Fibroblast of skin of abdomen (primary cell): ENCODE data around the gene PFN3. TPM values are rescaled to one million over a fixed set of nuclear protein-coding genes. Genes with fewer than 3 reads are reported as not detected.
A peak's percentile ranks its signal among the peaks of the same experiment; 100 is the strongest.

ENCODE experiments used
- DNase-seq: peaks from one replicate; pipeline ENCODE4 v3.0.0-alpha.2; 2013
- polyA plus RNA-seq, 2 experiments: library from polyadenylated mRNA; unstranded; fragments of 120-200 nt; gene quantifications; one replicate each; pipeline ENCODE4 v1.2.1, GENCODE V29; 2013; ENCODE audit not compliant: insufficient read length in 2 of 2

Gene PFN3, protein sequence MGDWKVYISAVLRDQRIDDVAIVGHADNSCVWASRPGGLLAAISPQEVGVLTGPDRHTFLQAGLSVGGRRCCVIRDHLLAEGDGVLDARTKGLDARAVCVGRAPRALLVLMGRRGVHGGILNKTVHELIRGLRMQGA
- polyA plus RNA-seq (2013, experiment 1 of 2; ENCODE audit: insufficient read length) = not detected
- polyA plus RNA-seq (2013, experiment 2 of 2; ENCODE audit: insufficient read length) = not detected

DNA sequence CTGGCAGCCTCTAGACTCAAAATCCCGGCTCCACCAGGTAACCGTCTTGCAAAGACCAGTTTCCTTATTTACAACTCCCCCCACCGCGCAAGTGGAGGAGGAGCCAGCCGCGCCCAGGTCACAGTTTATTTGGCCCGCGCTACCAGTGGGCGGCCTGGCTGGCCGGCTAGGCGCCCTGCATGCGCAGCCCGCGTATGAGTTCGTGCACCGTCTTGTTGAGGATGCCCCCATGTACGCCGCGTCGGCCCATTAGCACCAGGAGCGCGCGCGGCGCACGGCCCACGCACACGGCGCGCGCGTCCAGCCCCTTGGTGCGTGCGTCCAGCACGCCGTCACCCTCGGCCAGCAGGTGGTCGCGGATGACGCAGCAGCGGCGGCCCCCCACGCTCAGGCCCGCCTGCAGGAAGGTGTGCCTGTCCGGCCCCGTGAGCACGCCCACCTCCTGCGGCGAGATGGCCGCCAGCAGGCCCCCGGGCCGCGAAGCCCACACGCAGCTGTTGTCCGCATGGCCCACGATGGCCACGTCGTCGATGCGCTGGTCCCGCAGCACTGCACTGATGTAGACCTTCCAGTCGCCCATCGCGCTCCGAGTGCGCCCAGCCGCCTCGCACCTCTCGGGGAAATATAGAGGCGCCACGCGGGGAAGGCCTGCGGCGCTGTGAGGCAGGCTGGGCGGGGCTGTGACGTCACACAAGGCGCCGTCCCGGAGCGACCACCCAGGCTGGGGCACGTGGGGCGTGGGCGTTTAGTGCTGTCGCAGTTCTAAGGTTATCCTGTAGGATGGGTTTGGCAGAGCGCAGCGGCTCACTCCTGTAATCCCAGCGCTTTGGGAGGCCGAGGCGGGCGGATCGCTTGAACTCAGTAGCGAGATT lies at the start of gene PFN3:
Gene PFN3 (minus strand): TSS at position 665 of the 872 bp plus-strand sequence. CDS start 85 bp downstream, at position 580.
- peak; percentile 42 for DNase-seq

DNA sequence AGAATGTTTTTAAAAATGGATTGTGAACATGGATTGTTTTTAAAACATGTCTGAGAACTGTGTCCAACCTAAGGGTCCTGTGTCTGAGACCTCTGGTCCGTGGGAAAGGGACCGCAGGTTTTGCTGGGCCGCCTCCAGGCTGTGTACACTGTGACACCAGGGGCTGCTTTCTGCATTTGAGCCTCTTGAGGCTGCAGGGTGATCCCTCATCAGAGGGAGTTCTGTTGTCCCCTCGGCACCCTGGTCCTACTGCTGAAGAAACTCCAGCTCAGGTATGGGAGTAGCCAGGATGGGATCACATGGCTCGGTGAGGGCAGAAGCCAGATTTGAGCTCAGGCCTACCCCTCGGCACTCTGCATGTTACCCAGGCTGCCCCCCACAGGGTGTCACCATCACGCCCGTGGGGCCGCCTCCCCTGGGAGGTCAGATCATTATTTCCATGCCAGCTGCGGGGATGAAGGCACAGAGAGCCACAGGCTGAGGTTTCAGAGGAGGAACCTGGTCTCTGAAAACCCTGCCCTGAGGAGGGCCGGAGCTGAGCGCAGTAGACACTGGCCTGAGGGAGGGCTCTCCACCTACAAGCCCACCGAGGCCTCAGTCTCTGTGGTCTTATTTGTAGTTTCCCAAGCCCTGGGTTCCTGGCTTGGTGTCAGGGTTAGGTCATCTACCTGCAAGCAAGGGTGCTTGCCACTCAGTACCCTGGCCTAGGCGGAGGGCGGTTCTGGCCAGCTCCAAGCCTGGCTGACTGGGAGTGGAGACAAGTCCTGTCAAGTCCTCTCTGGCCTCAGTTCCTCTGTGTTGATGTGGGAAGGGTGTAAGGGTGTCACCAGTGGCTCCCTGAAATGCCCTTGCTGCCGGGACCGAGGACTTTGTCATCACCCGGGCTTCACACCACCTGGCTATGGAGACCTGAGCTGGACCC lies 48.9 kb upstream of the PFN3 start:
- DNase-seq = no peak

DNA sequence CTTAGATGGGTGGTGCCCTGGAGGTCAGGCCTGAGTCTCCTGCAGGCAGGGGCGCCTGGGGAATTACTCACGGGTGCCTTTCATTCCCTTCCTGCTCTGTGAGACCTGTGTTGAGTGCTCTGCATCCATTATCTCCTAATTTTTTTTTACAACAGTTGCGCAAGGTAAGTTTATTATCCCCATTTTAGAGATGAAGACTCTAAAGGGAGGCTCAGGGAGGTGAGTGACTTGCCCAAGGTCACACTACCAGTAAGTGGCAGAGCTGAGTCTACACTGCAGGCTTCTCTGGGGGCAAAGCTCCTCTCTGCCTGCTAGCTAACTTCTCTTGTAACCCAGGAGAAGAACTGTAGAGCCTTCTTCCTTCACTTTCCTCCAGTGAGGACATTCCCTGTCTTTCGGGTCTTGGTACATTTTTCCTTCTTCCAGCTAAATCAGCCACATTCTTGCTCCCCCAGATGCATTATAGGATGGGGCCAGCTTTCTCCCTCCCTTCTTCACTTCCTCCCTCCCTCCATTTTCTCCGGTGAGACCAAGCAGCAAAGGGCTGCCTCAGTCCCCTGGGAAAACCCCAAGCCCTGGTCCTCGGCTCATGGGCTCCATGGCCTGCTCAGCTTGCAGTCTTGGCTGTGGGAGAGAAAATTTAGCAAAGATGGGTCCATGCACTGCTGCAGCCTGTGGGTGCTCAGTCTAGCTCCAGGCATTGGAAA lies 47.9 kb upstream of the PFN3 start:
- DNase-seq = no peak

DNA sequence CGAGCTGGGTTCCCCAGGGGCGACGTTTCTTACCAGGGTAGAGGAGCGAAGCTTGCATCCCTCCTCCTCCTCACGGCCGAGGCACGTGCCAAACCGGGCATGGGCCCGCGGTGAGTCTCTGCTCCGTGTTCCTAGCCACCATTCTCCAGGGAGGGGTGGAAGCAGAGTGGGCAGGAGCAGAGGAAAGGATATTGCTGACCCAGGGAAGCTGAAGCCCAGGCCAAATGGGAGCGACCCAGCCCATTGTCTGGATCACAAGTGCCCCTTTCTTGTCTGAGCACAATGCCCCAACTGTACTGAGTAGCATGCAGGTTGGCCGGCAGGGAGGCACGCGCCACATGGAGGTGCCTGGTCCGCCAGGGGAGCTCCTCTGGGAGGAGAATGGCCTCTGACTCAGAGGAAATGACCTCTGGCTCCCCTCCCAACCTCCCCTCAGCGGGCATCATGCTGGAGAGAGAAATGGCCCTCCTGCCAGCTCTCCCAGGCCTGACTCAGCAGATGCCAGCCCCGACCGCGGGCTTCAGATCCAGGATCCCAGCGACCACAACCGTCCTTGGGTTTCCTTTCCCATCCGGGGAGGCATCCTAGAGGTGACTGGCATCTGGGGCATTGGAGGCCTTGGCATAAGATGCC lies 47.3 kb upstream of the PFN3 start:
- peak; percentile 42 for DNase-seq

DNA sequence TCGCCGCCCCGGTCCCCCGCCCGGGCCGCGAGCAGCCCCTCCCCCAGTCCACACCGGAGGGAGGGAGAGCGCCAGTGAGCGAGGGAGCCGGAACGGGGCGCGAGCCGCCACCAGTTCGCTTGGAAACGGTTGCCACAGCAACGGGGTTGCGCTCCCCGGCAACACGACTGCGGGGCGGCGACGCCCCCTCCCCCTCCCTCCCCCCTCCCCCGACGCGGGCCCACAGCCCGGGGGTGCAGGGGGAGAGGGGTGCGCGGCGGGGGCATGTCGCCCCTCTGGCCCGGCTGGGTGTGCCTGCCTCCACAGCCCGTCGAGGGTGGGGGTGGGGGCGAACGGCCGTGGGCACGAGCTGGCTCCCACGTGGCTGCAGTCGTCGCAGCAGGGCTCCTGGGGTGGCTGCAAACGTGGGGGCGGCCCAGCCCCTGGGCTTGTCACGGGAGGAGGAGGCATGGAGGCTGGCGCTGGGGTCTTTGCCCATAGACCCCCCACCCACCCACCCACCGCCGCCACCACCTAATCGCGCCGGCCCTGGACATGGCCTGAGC lies 46.7 kb upstream of the PFN3 start:
- peak; percentile 36 for DNase-seq

DNA sequence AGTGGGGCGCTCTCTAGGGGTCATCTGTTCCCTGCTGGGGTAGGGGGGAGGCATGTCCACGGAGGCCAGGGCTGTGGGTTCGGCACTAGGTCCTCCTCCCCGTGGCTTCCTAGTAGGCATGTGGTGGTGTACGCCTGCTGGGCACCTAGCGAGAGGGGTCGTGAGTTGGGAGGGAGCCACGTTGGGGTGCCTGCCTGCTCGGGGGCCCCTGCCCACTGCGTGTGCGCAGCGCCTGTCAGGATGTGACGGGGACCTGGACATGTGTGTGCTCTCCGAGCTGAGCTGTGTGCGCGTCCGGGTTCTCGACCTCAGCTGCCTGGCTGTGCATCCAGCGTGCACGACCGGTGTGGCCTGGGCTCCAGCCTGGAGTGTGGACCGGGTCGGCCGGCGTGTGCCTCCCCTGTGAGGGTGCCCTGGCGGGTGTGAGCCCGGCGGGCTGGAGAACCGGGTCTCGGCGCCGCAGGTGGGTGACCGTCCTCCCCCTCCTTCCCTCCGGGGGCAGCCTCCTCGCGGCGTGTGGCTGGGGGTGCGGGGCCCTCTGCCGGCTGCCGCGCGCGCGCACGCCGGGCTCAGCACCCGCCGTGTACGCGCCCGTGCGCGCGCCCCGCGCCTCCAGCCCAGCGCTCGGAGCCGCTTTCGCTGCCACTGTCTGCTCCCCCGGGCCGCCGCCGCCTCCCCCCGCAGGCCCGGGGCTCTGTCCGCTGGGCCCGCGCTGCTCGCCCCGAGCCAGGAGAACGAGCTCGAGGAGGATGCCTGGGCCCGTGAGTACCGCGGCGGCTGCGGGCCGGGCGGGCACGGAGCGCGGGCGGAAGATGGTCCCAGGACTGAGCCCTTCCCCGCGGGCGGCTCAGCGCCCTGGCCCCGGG lies 46.0 kb upstream of the PFN3 start, which contains the start of gene PRR7:
Gene PRR7 (plus strand): TSS at position 615 of the 866 bp plus-strand sequence. CDS start 8,254 bp downstream, outside the sequence.
- DNase-seq = peak; percentile 73

DNA sequence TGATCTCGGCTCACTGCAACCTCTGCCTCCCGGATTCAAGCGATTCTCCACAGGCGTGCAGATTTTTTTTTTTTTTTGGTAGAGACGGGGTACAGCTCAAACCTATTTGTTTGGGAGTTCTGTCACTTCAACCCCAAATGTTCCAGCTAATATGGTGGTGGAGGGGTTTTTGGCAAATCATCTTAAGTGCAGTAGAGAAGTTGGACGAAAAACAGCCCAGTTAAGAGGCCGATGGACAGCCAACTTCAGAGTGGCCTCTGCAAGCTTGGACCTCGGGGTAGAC lies 45.4 kb upstream of the PFN3 start:
- DNase-seq = no peak

DNA sequence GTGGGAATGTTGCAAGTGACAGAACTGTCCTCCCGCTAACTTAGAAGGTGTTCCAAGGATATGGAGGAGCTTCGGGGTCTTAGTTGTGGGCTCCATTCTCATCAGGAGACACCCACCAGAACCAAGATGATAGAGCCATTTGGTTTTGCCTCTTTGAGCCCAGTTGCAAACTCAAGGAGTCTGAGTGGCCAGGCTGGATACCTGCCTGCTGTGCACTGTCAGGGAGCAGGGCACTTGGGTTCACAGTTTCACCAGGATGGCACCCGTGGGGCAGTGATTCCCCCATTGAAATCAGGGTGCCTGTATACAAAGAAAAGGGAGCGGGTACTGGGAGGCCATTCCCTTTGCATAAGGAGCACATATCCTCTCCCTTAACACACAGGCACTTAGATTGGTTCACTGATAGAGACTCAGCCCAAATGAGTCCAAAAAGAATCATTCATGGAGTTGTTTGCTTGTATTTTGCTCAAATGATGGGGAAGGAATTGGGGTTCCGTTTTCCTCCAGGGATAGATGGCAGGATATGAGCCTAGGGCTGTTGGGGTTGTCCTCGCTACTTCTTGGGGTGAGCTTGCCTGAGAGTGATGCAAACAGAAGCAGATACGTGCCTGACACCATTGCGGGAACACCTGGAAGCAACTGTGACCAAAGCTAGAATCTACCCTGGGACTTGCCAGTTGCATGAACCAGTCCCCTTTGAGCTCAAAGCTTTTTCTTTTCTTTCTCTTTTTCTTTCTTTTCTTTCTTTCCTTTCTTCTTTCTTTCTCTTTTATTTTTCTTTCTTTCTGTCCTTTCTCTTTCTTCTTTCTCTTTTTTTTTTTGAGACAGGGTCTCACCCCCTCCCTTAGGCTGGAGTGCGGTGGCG lies 44.8 kb upstream of the PFN3 start:
- no peak for DNase-seq

DNA sequence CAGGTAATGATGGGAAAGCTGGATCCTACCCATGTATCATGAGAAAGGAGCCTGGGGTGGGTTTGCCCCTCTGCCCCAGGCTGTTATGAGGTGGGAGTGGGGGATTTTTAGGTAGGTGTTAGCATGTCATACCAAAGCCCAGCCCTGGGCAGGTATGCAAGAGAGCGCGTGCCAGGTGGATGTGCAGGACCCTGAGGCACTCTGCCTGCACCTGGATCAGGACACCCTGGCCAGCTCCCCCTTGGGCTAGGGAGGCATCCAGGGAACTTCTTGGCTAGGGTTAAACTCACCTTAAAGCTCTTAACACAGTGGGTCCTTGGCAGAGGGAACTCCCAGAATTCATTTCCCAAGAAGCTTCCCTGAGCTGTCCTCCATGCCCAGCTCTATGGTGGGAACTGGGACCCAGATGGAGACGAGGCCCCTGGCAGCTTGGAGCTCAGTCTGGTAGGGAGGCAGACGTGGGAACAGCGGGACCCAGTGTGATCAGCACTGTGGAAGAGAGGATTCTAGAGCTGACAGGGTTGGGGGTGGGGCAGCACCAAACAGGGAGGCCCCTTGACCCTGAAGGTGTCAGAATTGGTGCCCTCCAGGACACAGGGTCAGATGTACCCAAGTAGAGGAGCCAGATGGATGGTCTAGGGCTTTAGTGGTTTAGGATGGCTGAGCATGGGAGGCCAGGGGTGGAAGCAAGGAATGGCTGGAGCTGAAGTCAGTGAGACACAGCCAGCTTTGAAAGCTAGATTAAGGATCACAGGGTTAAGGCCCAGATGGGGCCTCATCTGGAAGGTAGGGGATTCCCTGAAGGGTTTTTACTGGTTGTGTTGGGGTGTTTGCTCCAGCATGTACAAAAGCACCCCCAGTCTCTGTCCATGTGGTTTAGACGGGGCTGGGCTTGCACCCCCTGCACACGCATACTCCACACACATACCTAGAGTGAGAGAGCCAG lies 43.9 kb upstream of the PFN3 start:
- no peak for DNase-seq

DNA sequence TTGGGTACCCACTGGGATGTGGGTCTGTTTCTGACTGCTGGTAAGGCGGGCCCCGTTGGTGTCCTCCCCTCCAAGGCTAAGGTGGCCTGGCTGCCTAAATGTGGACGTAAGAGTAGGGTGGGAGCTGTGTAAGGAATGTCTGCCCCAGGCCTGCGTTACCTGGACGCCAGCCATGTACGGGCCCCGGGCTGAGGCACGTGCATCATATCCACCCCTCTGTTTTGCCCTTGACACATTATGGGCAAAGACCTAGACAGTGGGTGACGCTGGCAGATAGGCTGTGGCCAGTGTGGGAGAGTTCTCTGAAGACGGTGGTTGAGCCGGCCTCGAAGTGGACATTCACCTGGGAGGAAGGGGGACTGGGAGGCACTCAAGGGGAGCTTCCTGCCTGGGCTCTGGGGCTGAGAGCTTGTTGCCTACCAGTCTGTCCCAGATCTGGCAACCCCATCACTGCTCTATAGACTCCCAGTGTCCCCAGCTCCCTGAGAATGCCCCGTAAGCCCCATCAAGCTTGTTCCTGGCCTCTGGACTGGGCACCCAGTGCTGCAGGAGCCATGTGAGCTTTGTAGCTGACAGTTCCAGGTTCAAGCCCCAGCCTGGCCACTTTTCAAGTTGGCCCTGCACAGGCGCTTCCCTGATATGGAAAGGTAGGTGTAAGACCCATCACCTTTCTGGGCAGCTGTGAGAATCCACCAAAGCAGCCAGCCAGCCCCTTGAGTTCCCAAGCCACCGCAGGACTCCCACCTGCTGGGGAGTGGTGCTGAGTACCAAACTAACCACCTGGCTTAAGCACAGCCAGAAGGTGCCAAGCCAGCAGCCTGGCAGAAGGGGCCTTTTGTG lies 42.9 kb upstream of the PFN3 start:
- no peak for DNase-seq

DNA sequence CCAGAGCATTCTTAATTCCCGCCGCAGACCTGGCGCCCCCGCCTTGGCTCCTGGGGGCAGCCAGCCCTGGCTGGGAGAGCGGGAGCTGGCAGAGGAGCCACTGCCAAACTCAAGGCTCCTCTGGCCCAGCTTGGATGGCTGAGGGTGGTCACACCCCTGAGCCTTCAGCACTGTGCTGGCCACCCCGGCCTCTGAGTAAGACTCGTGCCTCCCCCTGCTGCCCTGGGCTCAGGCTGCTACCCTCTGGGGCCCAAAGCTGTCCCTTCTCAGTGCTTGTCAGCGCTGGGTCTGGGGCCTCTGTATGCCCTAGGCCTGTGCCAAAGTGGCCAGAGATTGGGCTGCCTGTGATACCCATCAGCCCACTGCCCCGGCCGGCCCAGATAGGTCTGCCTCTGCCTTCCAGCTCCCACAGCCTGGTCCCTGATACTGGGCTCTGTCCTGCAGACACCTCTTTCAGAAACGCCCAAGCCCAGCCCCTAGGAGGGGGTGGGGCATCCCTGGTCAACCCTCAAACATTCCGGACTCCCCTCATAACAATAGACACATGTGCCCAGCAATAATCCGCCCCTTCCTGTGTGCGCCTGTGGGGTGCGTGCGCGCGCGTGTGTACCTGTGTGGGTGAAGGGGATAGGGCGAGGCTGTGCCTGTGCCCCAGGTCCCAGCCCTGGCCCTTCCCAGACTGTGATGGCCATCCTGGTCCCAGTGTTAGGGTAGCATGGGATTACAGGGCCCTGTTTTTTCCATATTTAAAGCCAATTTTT lies 41.8 kb upstream of the PFN3 start:
- DNase-seq = no peak

DNA sequence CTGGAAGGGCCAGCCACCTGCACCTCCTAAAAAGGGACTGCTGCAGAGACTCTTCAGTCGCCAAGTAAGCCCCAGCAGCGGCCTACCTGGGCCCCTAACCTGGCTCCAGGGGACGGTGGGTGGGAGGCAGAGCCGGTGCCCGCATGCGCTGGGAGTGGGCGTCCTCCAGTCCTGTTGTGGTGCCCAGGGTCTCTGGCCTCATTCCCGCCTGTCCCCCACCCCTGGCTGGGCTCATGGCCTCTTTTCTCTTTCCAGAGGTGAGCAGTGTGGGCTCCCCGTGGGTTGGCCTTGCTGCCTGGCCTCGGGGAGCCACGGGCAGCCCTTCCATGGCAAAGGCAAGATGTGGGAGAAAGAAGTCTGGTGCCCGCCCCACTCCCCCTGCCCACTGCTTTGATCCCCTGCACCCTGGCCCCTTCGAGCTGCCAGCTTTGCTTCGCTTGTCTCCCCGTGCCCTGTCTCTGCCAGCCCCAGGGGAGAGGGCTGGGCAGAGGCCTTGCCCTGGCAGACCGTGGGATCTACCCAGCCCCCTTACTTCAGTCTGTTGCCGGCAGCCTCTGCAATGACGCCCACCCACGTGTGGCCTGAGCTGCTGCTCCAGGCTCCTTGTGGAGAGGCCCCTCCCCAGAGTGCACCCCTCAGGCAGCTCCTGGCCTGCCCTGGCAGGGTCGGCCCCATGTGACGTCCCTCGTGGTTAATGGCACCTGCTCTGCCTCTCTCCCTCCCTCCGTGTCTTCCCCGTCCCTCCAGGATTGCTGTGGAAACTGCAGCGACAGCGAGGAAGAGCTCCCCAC lies 40.7 kb upstream of the PFN3 start:
- DNase-seq = no peak

DNA sequence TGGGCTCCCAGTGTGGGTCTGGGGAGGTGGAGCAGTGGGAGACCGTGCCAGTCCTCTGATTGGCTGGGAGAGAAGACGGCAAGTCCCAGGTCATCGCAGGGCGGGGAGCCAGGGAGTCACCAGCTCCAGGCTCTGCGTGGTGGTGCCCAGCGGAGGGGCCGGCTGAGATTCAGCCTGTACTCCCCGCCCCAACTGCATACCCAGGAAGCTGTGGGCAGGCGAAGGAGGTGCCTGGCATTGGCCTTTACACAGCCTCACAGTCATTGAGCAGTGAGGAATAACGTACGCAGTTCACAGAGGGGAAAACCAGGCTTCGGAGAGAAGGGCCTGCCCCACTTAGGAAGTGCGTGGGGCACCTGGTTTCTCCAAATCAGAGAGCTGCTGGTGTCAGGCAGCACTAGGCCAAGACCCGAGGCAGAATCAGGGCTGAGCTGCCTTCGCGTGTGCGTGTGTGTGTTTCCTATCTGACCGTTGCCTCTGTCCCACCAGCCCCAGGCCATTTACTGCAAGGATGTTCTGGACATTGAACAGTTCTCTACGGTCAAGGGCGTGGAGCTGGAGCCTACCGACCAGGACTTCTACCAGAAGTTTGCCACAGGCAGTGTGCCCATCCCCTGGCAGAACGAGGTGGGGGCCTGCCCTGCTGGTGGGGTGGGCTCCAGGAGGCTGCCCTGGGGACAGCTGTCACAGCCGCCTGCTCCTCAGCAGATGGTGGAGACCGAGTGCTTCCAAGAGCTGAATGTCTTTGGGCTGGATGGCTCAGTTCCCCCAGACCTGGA lies 39.9 kb upstream of the PFN3 start:
- DNase-seq = no peak

DNA sequence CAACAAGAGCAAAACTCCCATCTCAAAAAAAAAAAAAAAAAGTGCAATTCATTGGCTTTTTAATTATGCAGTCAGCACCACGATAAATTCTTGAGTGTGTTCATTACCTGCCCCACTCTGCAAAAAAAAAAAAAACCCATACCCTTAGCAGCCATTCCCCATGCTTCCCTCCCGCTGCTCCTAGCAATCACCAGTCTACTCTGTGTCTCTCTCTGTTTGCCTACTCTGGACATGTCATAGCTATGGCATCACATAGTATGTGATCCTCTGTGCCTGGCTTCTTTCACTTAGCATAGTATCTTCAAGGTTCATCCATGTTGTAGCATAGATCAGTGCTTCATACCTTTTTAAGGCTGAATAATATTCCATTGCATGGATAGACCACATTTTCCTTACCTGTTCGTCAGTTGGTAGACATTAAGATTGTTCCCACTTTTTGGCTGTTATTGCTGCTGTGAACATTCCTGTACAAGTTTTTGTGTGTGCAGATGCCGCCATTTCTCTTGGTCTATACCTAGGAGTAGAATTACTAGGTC lies 39.1 kb upstream of the PFN3 start:
- no peak for DNase-seq

DNA sequence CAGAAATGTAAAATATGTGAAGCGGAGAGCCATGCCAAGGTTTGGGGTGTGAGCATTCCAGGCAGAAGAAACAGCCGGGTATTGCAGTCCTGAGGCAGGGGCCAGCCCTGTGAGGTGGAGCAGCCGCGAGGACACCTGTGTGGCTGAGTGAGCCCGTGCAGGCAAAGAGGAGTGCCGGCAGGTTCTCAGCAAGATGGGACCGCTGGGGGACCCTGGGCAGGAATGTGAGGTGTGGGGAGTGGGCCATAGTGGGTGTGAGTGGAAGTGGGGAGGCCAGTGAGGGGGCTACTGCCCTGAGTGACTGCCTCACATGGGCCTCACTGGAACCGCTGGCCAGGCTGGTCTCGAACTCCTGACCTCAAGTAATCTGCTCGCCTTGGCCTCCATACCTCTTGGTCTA lies 38.0 kb upstream of the PFN3 start:
- no peak for DNase-seq
